Activated T-cell treated with anti-CD3 and anti-CD28 coated beads for 48 hours (primary cell): Measurements from ENCODE around the gene THSD7A.

Experiments used
- DNase-seq: peaks from one replicate; pipeline ENCODE4 v3.0.0-alpha.2; 2020; ENCODE audit warnings: low read depth

THSD7A gene

GRCh38 chr7:11410656-11411644, 421.0 kb downstream of the THSD7A start:
- DNase-seq, result no peak

GRCh38 chr7:11404355-11404754, 427.6 kb downstream of the THSD7A start:
- DNase-seq, result no peak

- DNase-seq, result no peak
Measured at GRCh38 chr7:11403781-11404180, 428.2 kb downstream of the THSD7A start.

GRCh38 chr7:11394438-11394837, 437.6 kb downstream of the THSD7A start:
- DNase-seq, result no peak

GRCh38 chr7:11379641-11380040, 452.4 kb downstream of the THSD7A start:
- no peak for DNase-seq

GRCh38 chr7:11376529-11376928, 455.5 kb downstream of the THSD7A start:
- no peak for DNase-seq

- DNase-seq, result no peak
Measured at GRCh38 chr7:11374629-11375028, 457.4 kb downstream of the THSD7A start.

GRCh38 chr7:11373546-11374142, 458.4 kb downstream of the THSD7A start:
- no peak for DNase-seq

GRCh38 chr7:11369696-11370095, 462.3 kb downstream of the THSD7A start:
- no peak for DNase-seq

GRCh38 chr7:11366118-11366517, 465.9 kb downstream of the THSD7A start:
- DNase-seq, result no peak

GRCh38 chr7:11358637-11359036, 473.4 kb downstream of the THSD7A start:
- no peak for DNase-seq

- DNase-seq, result no peak
Measured at GRCh38 chr7:11355399-11356005, 476.5 kb downstream of the THSD7A start.

- DNase-seq, result no peak
Measured at GRCh38 chr7:11346302-11346701, 485.7 kb downstream of the THSD7A start.

GRCh38 chr7:11345621-11346020, 486.4 kb downstream of the THSD7A start:
- no peak for DNase-seq

GRCh38 chr7:11343818-11344413, 488.1 kb downstream of the THSD7A start:
- no peak for DNase-seq

- DNase-seq, result no peak
Measured at GRCh38 chr7:11343136-11343535, 488.9 kb downstream of the THSD7A start.

GRCh38 chr7:11341285-11341944, 490.6 kb downstream of the THSD7A start:
- DNase-seq, result no peak

GRCh38 chr7:11336432-11336831, 495.6 kb downstream of the THSD7A start:
- DNase-seq, result no peak

GRCh38 chr7:11335947-11336346, 496.1 kb downstream of the THSD7A start:
- no peak for DNase-seq

GRCh38 chr7:11332865-11333228, 499.2 kb downstream of the THSD7A start:
- no peak for DNase-seq

- DNase-seq, result no peak
Measured at GRCh38 chr7:11332186-11332864, 499.7 kb downstream of the THSD7A start.
